H1 (cell line): ENCODE measurements around the gene AMPD3. TPM values are rescaled to one million over a fixed set of nuclear protein-coding genes. Genes with fewer than 3 reads are reported as not detected.

ENCODE experiments used
- CTCF ChIA-PET: fragments of 300-600 bp; sonication (Branson Sonifier 250); formaldehyde crosslinking; loops from one replicate; lab custom pipeline; 2021; ENCODE audit not compliant: partially characterized antibody; lab: Charles Lee
- POLR2A ChIA-PET: fragments of 300-600 bp; sonication (Branson Sonifier 250); formaldehyde crosslinking; loops from one replicate; lab custom pipeline; 2021; ENCODE audit warnings: inconsistent platforms; ENCODE audit not compliant: partially characterized antibody; lab: Charles Lee
- DNase-seq, 2 experiments: peaks; one replicate each; pipeline versions ENCODE4 v3.0.0 to v3.0.0-alpha.2; 2010 to 2022; ENCODE audit warnings: low spot score in 2 of 2, low read depth in 1 of 2, mixed read lengths in 1 of 2
- FAIRE-seq: peaks from 2 replicates; lab custom pipeline; 2011; peaks lifted over from hg19 to GRCh38; lab: Jason Lieb, UNC
- H2AFZ ChIP-seq: 2 replicates; pipeline ENCODE4 v1.8.1; 2012; ENCODE audit warnings: low read length, inconsistent platforms
- H2AK5ac ChIP-seq: 2 replicates; pipeline ENCODE4 v1.6.1; 2013; ENCODE audit warnings: low read depth, low read length
- H2BK120ac ChIP-seq: replicated peaks from 2 replicates; pipeline ENCODE3; 2013; ENCODE audit warnings: low read depth, low read length, inconsistent platforms
- H2BK12ac ChIP-seq: 2 replicates; pipeline ENCODE4 v1.6.1; 2013; ENCODE audit warnings: low read depth, low read length
- H2BK15ac ChIP-seq: 2 replicates; pipeline ENCODE4 v1.6.1; 2013; ENCODE audit warnings: low read length
- H2BK20ac ChIP-seq: 2 replicates; pipeline ENCODE4 v1.6.1; 2013; ENCODE audit warnings: low read length
- H2BK5ac ChIP-seq: 2 replicates; pipeline ENCODE4 v1.6.1; 2013; ENCODE audit warnings: low read depth, low read length
- H3K14ac ChIP-seq: 2 replicates; pipeline ENCODE4 v1.6.1; 2013; ENCODE audit warnings: inconsistent platforms; ENCODE audit not compliant: insufficient read length
- H3K18ac ChIP-seq: 2 replicates; pipeline ENCODE4 v1.6.1; 2013; ENCODE audit warnings: low read length; ENCODE audit errors: extremely low read depth
- H3K23ac ChIP-seq: 2 replicates; pipeline ENCODE4 v1.6.1; 2013; ENCODE audit warnings: inconsistent platforms; ENCODE audit not compliant: insufficient read length
- H3K23me2 ChIP-seq: 2 replicates; pipeline ENCODE4 v1.6.1; 2013; ENCODE audit warnings: low read depth, low read length
- H3K27ac ChIP-seq: 2 replicates; pipeline ENCODE4 v1.6.1; 2011; ENCODE audit warnings: low read depth, low read length, inconsistent platforms
- H3K27me3 ChIP-seq, 4 experiments: replicated peaks in 1 of 4; 1 replicate in 1 of 4; 2 replicates in 3 of 4; pipeline versions ENCODE4 v1.6.1 to v1.8.1; 2011 to 2013; ENCODE audit warnings: low read length in 3 of 4, mild to moderate bottlenecking in 3 of 4, inconsistent platforms in 2 of 4, mixed read lengths in 2 of 4, moderate library complexity in 1 of 4; ENCODE audit not compliant: control insufficient read depth in 3 of 4, insufficient read depth in 3 of 4; ENCODE audit errors: extremely low read depth in 1 of 4
- H3K36me3 ChIP-seq, 4 experiments: 2 replicates each; pipeline versions ENCODE4 v1.6.1 to v1.8.1; 2011 to 2013; ENCODE audit warnings: mild to moderate bottlenecking in 4 of 4, low read length in 3 of 4, moderate library complexity in 2 of 4, control low read depth in 1 of 4, inconsistent platforms in 1 of 4; ENCODE audit not compliant: insufficient read depth in 4 of 4, control insufficient read depth in 2 of 4
- H3K4ac ChIP-seq: replicated peaks from 2 replicates; pipeline ENCODE3; 2013; ENCODE audit warnings: low read length, low read depth, mixed read lengths, inconsistent platforms; ENCODE audit not compliant: insufficient read length
- H3K4me1 ChIP-seq, 4 experiments: replicated peaks in 1 of 4; 1 replicate in 1 of 4; 2 replicates in 3 of 4; pipeline versions ENCODE4 v1.6.1 to v1.8.1; 2011 to 2013; ENCODE audit warnings: low read length in 3 of 4, inconsistent platforms in 2 of 4, mixed read lengths in 1 of 4; ENCODE audit not compliant: insufficient read depth in 4 of 4, control insufficient read depth in 3 of 4
- H3K4me2 ChIP-seq, 2 experiments: 2 replicates each; pipeline versions ENCODE4 v1.6.1 to v1.8.1; 2011 to 2013; ENCODE audit warnings: low read depth in 2 of 2, low read length in 2 of 2, control low read depth in 1 of 2, inconsistent platforms in 1 of 2, mild to moderate bottlenecking in 1 of 2; ENCODE audit not compliant: insufficient read depth in 1 of 2
- H3K4me3 ChIP-seq, 4 experiments: fragments of 200-600, 300-600 bp in 1 of 4; sonication (generic), shearing (Covaris generic), sonication (Bioruptor Twin) in 1 of 4; 2 replicates each; pipeline versions ENCODE4 v1.5.1 to v1.8.1; 2011 to 2016; ENCODE audit warnings: low read length in 4 of 4, low read depth in 3 of 4, control low read depth in 2 of 4, inconsistent platforms in 2 of 4, mild to moderate bottlenecking in 2 of 4, mixed read lengths in 1 of 4, moderate library complexity in 1 of 4; ENCODE audit not compliant: insufficient read depth in 2 of 4; ENCODE audit errors: extremely low read depth in 1 of 4
- H3K56ac ChIP-seq: replicated peaks from 2 replicates; pipeline ENCODE3; 2013; ENCODE audit warnings: low read depth, mild to moderate bottlenecking, mixed read lengths, low read length, inconsistent platforms; ENCODE audit not compliant: insufficient read length
- H3K79me1 ChIP-seq: 2 replicates; pipeline ENCODE4 v1.6.1; 2013; ENCODE audit warnings: low read depth, low read length, control low read depth
- H3K79me2 ChIP-seq, 2 experiments: 2 replicates each; pipeline versions ENCODE4 v1.6.1 to v1.8.1; 2012 to 2013; ENCODE audit warnings: low read length in 2 of 2, mild to moderate bottlenecking in 2 of 2, inconsistent platforms in 1 of 2; ENCODE audit not compliant: insufficient read depth in 2 of 2, control insufficient read depth in 1 of 2
- H3K9ac ChIP-seq, 4 experiments: replicated peaks in 1 of 4; 1 replicate in 1 of 4; 2 replicates in 3 of 4; pipeline versions ENCODE4 v1.6.1 to v1.8.1; 2011 to 2013; ENCODE audit warnings: low read depth in 3 of 4, low read length in 3 of 4, control low read depth in 2 of 4, mild to moderate bottlenecking in 2 of 4, moderate library complexity in 2 of 4, inconsistent platforms in 1 of 4; ENCODE audit errors: extremely low read depth in 1 of 4
- H3K9me3 ChIP-seq, 2 experiments: 2 replicates each; pipeline versions ENCODE4 v1.6.1 to v1.8.1; 2012 to 2013; ENCODE audit warnings: mild to moderate bottlenecking in 2 of 2, moderate library complexity in 2 of 2, control low read depth in 1 of 2, inconsistent platforms in 1 of 2, low read depth in 1 of 2, low read length in 1 of 2, mixed read lengths in 1 of 2; ENCODE audit not compliant: insufficient read depth in 2 of 2
- H4K20me1 ChIP-seq, 2 experiments: replicated peaks in 1 of 2; 2 replicates each; pipeline versions ENCODE3 to v1.8.1; 2011 to 2013; ENCODE audit warnings: inconsistent platforms in 2 of 2, low read length in 2 of 2, mild to moderate bottlenecking in 1 of 2; ENCODE audit not compliant: insufficient read depth in 2 of 2, control insufficient read depth in 1 of 2
- H4K5ac ChIP-seq: 2 replicates; pipeline ENCODE4 v1.6.1; 2013; ENCODE audit warnings: low read length, low read depth, mixed read lengths, inconsistent platforms; ENCODE audit not compliant: insufficient read length
- H4K8ac ChIP-seq: 2 replicates; pipeline ENCODE4 v1.8.0; 2013; ENCODE audit warnings: mild to moderate bottlenecking, moderate library complexity, low read length, inconsistent platforms; ENCODE audit not compliant: insufficient read depth; ENCODE audit errors: extremely low read depth
- H4K91ac ChIP-seq: replicated peaks from 2 replicates; pipeline ENCODE3; 2013; ENCODE audit warnings: low read length, mixed read lengths, inconsistent platforms; ENCODE audit not compliant: insufficient read length
- ASH2L ChIP-seq: fragments of 200-600, 300-600 bp; sonication (generic); IDR thresholded peaks from one replicate; pipeline ENCODE4 v1.7.1; 2017; ENCODE audit warnings: low read length
- BCL11A ChIP-seq, 2 experiments: IDR thresholded peaks; one replicate each; pipeline ENCODE4 v1.6.1; 2011; ENCODE audit warnings: low read depth in 2 of 2, low read length in 2 of 2, mild to moderate bottlenecking in 2 of 2
- CEBPB ChIP-seq: IDR thresholded peaks from 2 replicates; pipeline ENCODE4 v1.6.1; 2012; ENCODE audit warnings: low read depth, low read length
- CHD1 ChIP-seq: IDR thresholded peaks from 2 replicates; pipeline ENCODE4 v1.6.1; 2012; ENCODE audit warnings: low read depth, low read length, improper control_type of control experiment
- CREB1 ChIP-seq: IDR thresholded peaks from 2 replicates; pipeline ENCODE4 v1.6.1; 2012; ENCODE audit warnings: inconsistent platforms
- FOSL1 ChIP-seq: IDR thresholded peaks from 2 replicates; pipeline ENCODE4 v1.6.1; 2011; ENCODE audit warnings: mild to moderate bottlenecking, low read depth, low read length, moderate library complexity; ENCODE audit not compliant: insufficient read depth
- HDAC2 ChIP-seq, 2 experiments: fragments of 300-600 bp in 1 of 2; sonication (generic) in 1 of 2; IDR thresholded peaks; 2 replicates each; pipeline ENCODE4 v1.6.1; 2011 to 2012; ENCODE audit warnings: low read depth in 2 of 2, low read length in 2 of 2, mild to moderate bottlenecking in 2 of 2, moderate library complexity in 2 of 2, borderline replicate concordance in 1 of 2, inconsistent platforms in 1 of 2
- HDAC6 ChIP-seq: IDR thresholded peaks from one replicate; pipeline ENCODE4 v1.7.1; 2012; ENCODE audit warnings: low read depth, mild to moderate bottlenecking, inconsistent platforms, low read length, moderate library complexity
- POLR2A ChIP-seq, 2 experiments: IDR thresholded peaks; 1 replicate in 1 of 2; 2 replicates in 1 of 2; pipeline ENCODE4 v1.6.1; 2011; ENCODE audit warnings: low read depth in 2 of 2, low read length in 2 of 2, mild to moderate bottlenecking in 2 of 2; ENCODE audit errors: control extremely low read depth in 1 of 2
- SIX5 ChIP-seq: IDR thresholded peaks from 2 replicates; pipeline ENCODE4 v1.6.1; 2011; ENCODE audit warnings: mild to moderate bottlenecking, low read depth, low read length
- SP2 ChIP-seq: IDR thresholded peaks from 2 replicates; pipeline ENCODE4 v1.6.1; 2012; ENCODE audit warnings: mild to moderate bottlenecking, low read length, inconsistent platforms
- TAF1 ChIP-seq: IDR thresholded peaks from 2 replicates; pipeline ENCODE4 v1.6.1; 2011; ENCODE audit warnings: mild to moderate bottlenecking, low read depth, low read length
- TAF7 ChIP-seq: optimal IDR thresholded peaks from 2 replicates; pipeline ENCODE3; 2011; ENCODE audit warnings: low read depth, mild to moderate bottlenecking, inconsistent platforms, low read length, moderate library complexity, borderline replicate concordance
- TCF12 ChIP-seq: IDR thresholded peaks from 2 replicates; pipeline ENCODE4 v1.6.1; 2011; ENCODE audit warnings: low read depth, mild to moderate bottlenecking, low read length
- WGBS, 2 experiments: shearing (Covaris generic) in 1 of 2; methylation state at CpG; one replicate each; pipeline versions ENCODE4 v1.1.6 to v1.1.7; 2013 to 2015; ENCODE audit warnings: low lambda C conversion rate in 2 of 2, mixed read lengths in 2 of 2, inconsistent platforms in 1 of 2, low coverage in 1 of 2, missing lambda C conversion rate in 1 of 2; ENCODE audit not compliant: insufficient replicate concordance in 2 of 2, insufficient coverage in 1 of 2, insufficient read length in 1 of 2; ENCODE audit errors: extremely low coverage in 1 of 2, missing lambda C conversion rate in 1 of 2; 5-methylcytosine and 5-hydroxymethylcytosine counted together
- polyA plus RNA-seq, 7 experiments: library from polyadenylated mRNA; depleted of rRNA in 3 of 7; stranded (reverse) in 5 of 7; unstranded in 2 of 7; fragments of >200 nt in 5 of 7; fragments of 200-250 nt in 2 of 7; gene quantifications; 1 replicate in 5 of 7; 2 replicates in 1 of 7; 4 replicates in 1 of 7; pipeline versions ENCODE4 v1.2.1 to v1.2.3, GENCODE V29; 2011 to 2013; ENCODE audit warnings: missing spikeins in 2 of 7, mixed read lengths in 2 of 7
- total RNA-seq: library from RNA; stranded (reverse); fragmentation: NEBNext Ultra II Directional; extraction: Animal tissue kit (Norgen Biotek cat#: 25700); gene quantifications from 2 replicates; pipeline ENCODE4 v1.2.1, GENCODE V29; 2021
- TF ChIP-seq, protein P1 (sequence below): IDR thresholded peaks from 2 replicates; pipeline ENCODE4 v1.6.1; 2012; ENCODE audit warnings: inconsistent platforms

The AMPD3 gene
- total and polyA plus RNA-seq, 2 of the 8 experiments (the other 6 are each of a cell fraction or from before 2014, with no cell fraction given): 4.0 to 6.3 TPM

DNA sequence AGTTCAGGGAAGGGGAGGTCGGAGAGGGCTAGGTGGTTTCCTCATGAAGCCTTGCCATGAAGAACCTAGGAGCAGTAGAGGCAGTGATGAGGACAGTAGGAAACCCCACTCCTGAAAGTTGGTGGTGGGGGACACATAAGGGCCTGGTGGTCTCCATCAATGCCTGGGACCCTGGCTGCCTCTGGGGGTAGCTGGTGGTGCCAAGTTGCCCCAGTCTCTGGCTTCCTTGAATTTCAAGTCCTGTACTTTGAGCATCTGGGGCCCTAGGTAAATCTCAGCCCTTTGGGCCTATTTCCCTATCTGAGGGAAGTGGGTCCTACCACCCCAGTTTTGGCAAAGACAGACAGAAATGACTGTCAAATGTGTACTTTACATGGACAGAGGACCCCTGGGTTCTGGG lies 28.1 kb downstream of the AMPD3 start:
- Histone ChIP-seq H3K79me1 (no peaks in the 10 kb centered on the region), H4K5ac (no peak overlapping the region), H2AK5ac (no peak overlapping the region), H2BK15ac (no peak overlapping the region), H2BK5ac (no peak overlapping the region), H4K8ac (no peak overlapping the region), H3K18ac (no peak overlapping the region), H3K27me3 (no peaks in the 10 kb centered on the region), H2BK20ac (no peak overlapping the region), H3K23me2 (no peaks in the 10 kb centered on the region), H3K36me3 (no peaks in the 10 kb centered on the region), H3K4me3 (no peak overlapping the region), H4K91ac (no peak overlapping the region), H3K79me2 (no peaks in the 10 kb centered on the region), H2AFZ (no peak overlapping the region), H3K4me1 (peaks cover 0 to 1% (median 0%) of the 10 kb centered on the region in 4 experiments; a peak in 1 of 7 replicates), H2BK120ac (no peak overlapping the region), H3K4ac (no peak overlapping the region), H3K9ac (no peak overlapping the region), H3K4me2 (no peak overlapping the region), H3K56ac (no peak overlapping the region), H3K27ac (no peak overlapping the region), H3K9me3 (no peaks in the 10 kb centered on the region), H2BK12ac (no peak overlapping the region), H3K14ac (no peak overlapping the region), H3K23ac (no peak overlapping the region), H4K20me1 (peaks cover 0 to 2% of the 10 kb centered on the region in 2 experiments)
- WGBS, 2 experiments: 90% methylated on average over 1 of the region's 1 CpG; no CpG with 5 or more reads in 1 of the 2 experiments
- CTCF ChIA-PET: interaction anchor here (1.1 to 2.4 kb wide), 4 partner anchors 14 to 79 kb away, joined by 4 to 6 read pairs (median 4); no protein-coding TSS in a partner anchor
- no peak for DNase-seq
- POLR2A ChIA-PET: no interaction called here
- no peak for FAIRE-seq
- TF ChIP-seq CREB1 (no peak), SIX5 (no peak), FOSL1 (no peak), TAF7 (no peak), TAF1 (no peak), HDAC6 (no peak), TCF12 (no peak), ASH2L (no peak), CHD1 (no peak), POLR2A (IDR thresholded peaks at IDR 0.05; ENCODE audit: control extremely low read depth in 1 of 2, low read depth in 2 of 2, low read length in 2 of 2) (no peak), HDAC2 (IDR thresholded peaks at IDR 0.05; ENCODE audit: borderline replicate concordance in 1 of 2, low read depth in 2 of 2, low read length in 2 of 2) (no peak), SP2 (no peak), CEBPB (no peak), BCL11A (IDR thresholded peaks at IDR 0.05; ENCODE audit: low read depth in 2 of 2, low read length in 2 of 2) (no peak)
- TF ChIP-seq, protein P1, sequence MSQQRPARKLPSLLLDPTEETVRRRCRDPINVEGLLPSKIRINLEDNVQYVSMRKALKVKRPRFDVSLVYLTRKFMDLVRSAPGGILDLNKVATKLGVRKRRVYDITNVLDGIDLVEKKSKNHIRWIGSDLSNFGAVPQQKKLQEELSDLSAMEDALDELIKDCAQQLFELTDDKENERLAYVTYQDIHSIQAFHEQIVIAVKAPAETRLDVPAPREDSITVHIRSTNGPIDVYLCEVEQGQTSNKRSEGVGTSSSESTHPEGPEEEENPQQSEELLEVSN: no peak
